LNCAP (cell line): ENCODE data around the gene USP53.
A peak's percentile ranks its signal among the peaks of the same experiment; 100 is the strongest.

Experiments used
- TF ChIP-seq, protein P1 (sequence below): fragments of 450-650 bp; IDR thresholded peaks from 2 replicates; pipeline ENCODE4 v1.5.1; 2017; ENCODE audit warnings: mild to moderate bottlenecking

USP53 gene

DNA sequence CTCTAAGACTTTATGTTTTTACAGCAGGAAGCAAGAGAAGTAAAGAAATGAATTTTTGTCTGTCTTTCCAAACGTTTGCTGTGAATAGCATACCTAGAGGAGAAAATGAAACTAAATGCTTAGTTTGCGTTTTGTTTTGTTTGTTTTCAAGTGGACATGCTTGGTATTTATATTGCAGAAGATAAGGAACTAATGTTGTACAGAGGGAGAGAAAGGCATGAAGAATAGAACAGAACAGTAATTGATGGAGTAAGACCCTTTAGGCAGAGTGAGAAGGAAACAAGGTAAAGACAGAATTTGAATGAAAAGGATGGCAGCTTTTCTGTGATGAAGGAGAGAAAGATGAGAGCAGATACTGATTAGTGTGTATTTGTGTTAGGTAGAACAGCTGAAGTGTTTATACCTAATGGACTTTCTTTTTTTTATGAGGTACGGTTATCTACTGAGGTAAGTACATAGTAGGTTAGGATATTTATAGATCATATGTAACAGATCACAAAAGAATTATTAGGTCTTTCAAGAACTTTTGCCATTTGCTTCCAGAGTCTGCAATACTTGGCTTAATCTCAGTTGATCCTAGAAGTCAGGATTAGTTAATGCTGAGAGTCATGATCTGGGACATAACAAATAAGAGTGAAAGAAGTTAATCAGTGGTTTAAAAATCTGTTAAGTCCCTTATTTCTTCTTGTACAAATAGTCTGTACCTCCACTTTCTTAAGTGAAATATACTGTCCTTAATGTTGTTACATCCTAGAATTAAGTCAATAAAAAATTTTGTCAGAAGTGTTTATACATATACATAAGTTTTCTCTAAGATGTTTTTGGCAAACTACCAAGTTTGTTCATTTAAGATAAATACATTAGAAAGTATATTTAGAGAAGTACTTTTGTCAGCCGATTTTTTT, 72.6 kb downstream of the USP53 start:
- TF ChIP-seq, protein P1, sequence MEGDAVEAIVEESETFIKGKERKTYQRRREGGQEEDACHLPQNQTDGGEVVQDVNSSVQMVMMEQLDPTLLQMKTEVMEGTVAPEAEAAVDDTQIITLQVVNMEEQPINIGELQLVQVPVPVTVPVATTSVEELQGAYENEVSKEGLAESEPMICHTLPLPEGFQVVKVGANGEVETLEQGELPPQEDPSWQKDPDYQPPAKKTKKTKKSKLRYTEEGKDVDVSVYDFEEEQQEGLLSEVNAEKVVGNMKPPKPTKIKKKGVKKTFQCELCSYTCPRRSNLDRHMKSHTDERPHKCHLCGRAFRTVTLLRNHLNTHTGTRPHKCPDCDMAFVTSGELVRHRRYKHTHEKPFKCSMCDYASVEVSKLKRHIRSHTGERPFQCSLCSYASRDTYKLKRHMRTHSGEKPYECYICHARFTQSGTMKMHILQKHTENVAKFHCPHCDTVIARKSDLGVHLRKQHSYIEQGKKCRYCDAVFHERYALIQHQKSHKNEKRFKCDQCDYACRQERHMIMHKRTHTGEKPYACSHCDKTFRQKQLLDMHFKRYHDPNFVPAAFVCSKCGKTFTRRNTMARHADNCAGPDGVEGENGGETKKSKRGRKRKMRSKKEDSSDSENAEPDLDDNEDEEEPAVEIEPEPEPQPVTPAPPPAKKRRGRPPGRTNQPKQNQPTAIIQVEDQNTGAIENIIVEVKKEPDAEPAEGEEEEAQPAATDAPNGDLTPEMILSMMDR: no peak

GRCh38 chr4:119286377-119287002, 74.0 kb downstream of the USP53 start:
- TF ChIP-seq, protein P1: peak; percentile 60

DNA sequence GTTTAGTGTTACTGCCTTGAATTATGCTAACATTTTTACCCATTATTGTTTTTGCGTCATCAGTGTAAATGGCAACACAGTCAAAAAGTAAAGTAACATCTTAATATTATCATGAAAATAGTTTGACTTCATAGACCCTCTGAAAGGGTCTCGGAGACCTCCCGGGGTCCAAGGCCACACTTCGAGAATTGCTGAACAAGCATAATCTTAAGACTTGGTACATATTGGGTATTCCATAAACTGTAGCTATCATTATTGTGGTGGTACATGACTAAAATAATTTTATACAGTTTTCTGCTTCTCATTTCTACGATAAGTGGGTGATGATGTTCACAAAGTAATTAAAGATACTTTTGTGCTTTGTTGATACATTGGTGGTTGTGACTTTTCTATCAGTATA, 76.8 kb downstream of the USP53 start:
- TF ChIP-seq, protein P1: no peak

- TF ChIP-seq, protein P1: no peak
Observed at GRCh38 chr4:119290598-119290997, 78.1 kb downstream of the USP53 start.

GRCh38 chr4:119296356-119296755, 83.8 kb downstream of the USP53 start:
- TF ChIP-seq, protein P1: no peak

GRCh38 chr4:119297795-119298194, 85.3 kb downstream of the USP53 start:
- TF ChIP-seq, protein P1: no peak

GRCh38 chr4:119299260-119299671, 86.8 kb downstream of the USP53 start:
- TF ChIP-seq, protein P1: no peak
